ENCODE measurements around the gene CACNA1S. TPM values are rescaled to one million over a fixed set of nuclear protein-coding genes. Genes with fewer than 3 reads are reported as not detected.

Gene CACNA1S
- total RNA-seq, 1 donor from 2014 or later: 0.55 TPM

DNA sequence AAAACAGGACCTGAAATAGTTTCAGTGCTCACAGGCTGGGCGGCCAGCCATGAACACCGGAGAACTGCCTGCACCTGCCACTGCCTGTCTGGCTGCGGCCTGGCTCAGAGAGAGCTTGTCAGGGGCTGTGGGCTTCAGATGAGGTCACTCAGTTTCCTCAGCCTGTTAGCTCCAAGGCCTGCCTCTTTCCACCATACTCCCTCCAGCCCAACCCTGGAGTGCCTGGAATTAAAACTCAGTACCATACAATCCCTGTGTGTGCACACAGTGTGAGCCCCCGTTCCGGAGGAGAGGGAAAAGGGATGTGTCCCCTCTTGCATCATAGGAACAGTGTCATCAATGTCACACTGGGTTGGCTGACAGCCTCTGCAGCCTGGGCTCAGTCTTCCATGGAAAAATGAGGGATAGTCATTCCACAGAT, 16.2 kb downstream of the CACNA1S start:
- Histone ChIP-seq H3K36me3 (no peaks in the 10 kb centered on the region), H3K27me3 (no peaks in the 10 kb centered on the region), H3K9me3 (no peaks in the 10 kb centered on the region), H3K4me1 (no peaks in the 10 kb centered on the region), H3K27ac (no peak overlapping the region), H3K4me3 (no peak overlapping the region)
- TF ChIP-seq, protein P1, sequence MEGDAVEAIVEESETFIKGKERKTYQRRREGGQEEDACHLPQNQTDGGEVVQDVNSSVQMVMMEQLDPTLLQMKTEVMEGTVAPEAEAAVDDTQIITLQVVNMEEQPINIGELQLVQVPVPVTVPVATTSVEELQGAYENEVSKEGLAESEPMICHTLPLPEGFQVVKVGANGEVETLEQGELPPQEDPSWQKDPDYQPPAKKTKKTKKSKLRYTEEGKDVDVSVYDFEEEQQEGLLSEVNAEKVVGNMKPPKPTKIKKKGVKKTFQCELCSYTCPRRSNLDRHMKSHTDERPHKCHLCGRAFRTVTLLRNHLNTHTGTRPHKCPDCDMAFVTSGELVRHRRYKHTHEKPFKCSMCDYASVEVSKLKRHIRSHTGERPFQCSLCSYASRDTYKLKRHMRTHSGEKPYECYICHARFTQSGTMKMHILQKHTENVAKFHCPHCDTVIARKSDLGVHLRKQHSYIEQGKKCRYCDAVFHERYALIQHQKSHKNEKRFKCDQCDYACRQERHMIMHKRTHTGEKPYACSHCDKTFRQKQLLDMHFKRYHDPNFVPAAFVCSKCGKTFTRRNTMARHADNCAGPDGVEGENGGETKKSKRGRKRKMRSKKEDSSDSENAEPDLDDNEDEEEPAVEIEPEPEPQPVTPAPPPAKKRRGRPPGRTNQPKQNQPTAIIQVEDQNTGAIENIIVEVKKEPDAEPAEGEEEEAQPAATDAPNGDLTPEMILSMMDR (IDR thresholded peaks at IDR 0.05): no peak
- intact Hi-C loops (cut with DNase I): no loop called here
- no peak for ATAC-seq
- DNase-seq: no peak

DNA sequence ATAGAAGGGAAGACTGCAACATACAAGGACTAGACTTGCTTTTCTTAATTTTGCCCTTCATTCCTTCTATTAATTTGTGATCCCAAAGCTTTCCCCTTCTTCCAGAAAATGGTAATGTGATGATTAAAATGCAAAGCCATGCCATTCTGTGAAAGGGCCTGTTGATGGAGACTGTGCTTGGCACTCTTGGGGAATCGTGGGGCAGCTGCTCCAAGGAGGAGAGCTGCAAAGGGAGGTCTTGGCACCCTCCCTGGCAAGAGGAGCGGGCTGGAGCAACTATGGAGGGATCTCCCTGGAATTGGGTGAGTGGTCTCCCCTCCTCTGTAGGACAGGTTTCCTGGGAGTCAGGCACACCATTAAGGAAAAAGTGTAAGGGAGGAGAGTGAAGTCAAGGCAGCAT, 16.6 kb downstream of the CACNA1S start:
- Histone ChIP-seq H3K4me1 (no peaks in the 10 kb centered on the region), H3K27me3 (no peaks in the 10 kb centered on the region), H3K9me3 (no peaks in the 10 kb centered on the region), H3K36me3 (no peaks in the 10 kb centered on the region), H3K27ac (no peak overlapping the region), H3K4me3 (no peak overlapping the region)
- TF ChIP-seq, protein P1 (IDR thresholded peaks at IDR 0.05): no peak
- intact Hi-C loops (cut with DNase I): no loop called here
- DNase-seq (no peak), ATAC-seq (no peak)

DNA sequence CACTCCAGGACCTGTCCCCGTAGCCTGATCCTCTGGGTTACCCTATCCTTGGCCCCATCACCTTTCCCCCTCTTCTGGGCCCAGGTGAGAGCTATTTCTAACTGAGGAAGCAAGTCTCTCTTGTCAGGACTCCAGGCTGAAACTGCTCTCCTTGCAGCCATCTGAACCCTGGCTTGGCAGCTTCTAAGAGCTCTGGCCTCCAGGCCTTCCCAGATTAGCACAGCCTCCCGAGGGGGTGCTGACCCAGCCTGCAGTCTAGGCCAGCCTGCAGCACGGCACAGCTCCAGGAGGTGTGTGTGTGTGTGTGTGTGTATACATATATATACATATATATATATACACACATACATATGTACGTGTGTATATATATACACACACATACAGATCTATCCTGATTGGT, 17.4 kb downstream of the CACNA1S start:
- Histone ChIP-seq H3K36me3 (no peaks in the 10 kb centered on the region), H3K27me3 (no peaks in the 10 kb centered on the region), H3K4me3 (no peak overlapping the region), H3K4me1 (no peaks in the 10 kb centered on the region), H3K27ac (no peak overlapping the region), H3K9me3 (no peaks in the 10 kb centered on the region)
- TF ChIP-seq, protein P1 (IDR thresholded peaks at IDR 0.05): no peak
- ATAC-seq (no peak), DNase-seq (no peak)
- intact Hi-C loops (cut with DNase I): no loop called here

DNA sequence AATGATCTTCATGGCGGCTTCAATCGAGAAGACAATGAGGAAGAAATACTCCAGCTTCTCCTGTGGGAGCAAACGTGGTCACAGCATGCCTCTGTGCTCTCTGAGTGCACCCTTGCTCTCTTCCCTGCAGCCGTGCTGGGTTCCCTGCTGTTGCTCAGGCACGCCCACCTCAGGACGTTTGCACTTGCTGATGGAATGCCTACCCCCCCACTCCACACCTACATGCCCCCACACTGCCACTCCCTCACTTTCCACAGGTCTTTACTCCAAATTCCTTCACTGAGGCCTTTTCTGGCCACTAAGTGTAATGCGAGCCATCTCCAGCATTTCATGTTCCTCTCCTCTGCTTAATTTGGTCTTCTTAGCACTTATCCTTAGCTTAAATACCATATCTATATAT, 18.3 kb downstream of the CACNA1S start:
- Histone ChIP-seq H3K9me3 (no peaks in the 10 kb centered on the region), H3K4me3 (no peak overlapping the region), H3K4me1 (no peaks in the 10 kb centered on the region), H3K36me3 (no peaks in the 10 kb centered on the region), H3K27ac (no peak overlapping the region), H3K27me3 (no peaks in the 10 kb centered on the region)
- intact Hi-C loops (cut with DNase I): no loop called here
- TF ChIP-seq, protein P1 (IDR thresholded peaks at IDR 0.05): no peak
- no peak for ATAC-seq
- no peak for DNase-seq

DNA sequence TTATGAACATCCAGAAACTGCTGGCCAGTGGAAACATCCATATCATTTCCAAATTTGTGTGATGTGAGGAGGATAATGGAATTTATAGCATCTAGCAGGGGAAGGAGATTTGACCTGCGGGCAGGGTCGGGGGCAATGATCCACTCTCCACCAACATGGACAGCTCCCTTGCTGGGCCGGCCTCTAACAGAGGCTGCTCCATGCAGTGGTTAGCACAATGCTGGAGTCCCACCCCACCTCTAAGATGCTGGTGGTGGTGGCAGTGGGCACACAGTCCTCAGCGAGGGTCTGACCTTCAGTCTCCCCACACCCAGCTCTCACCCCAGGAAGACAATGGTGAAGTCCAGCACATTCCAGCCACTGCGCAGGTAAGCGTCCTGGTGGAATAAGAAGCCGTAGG, 18.7 kb downstream of the CACNA1S start:
- no peak for ATAC-seq
- no peaks in the 10 kb centered on the region for H3K27me3 ChIP-seq
- DNase-seq: no peak
- TF ChIP-seq, protein P1 (IDR thresholded peaks at IDR 0.05): no peak
- H3K4me3 ChIP-seq: no peak overlapping the region
- no peaks in the 10 kb centered on the region for H3K9me3 ChIP-seq
- H3K36me3 ChIP-seq: no peaks in the 10 kb centered on the region
- H3K27ac ChIP-seq: no peak overlapping the region
- intact Hi-C loops (cut with DNase I): no loop called here
- H3K4me1 ChIP-seq: no peaks in the 10 kb centered on the region

DNA sequence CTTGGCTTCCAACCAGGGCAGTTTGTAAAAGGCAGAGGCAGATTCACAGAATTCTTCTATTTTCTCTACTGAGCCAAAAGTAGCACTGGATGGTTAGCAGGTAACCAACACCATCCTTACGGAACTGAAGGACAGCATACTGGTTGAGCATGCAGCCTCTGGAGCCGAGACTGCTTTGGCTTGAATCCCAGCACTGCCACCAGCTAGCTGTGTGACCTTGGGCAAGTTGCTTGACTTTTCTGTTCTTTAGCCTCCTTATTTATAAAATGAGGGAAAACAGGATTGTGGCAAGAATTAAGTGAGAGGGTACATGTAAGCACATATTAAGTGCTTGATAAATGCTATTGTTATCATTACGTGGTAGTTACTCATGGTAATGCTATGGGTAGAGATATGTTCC, 19.5 kb downstream of the CACNA1S start:
- TF ChIP-seq, protein P1 (IDR thresholded peaks at IDR 0.05): no peak
- H3K4me1 ChIP-seq: no peaks in the 10 kb centered on the region
- no peak for ATAC-seq
- no peak overlapping the region for H3K27ac ChIP-seq
- no peaks in the 10 kb centered on the region for H3K36me3 ChIP-seq
- intact Hi-C loops (cut with DNase I): no loop called here
- H3K27me3 ChIP-seq: no peaks in the 10 kb centered on the region
- no peaks in the 10 kb centered on the region for H3K9me3 ChIP-seq
- H3K4me3 ChIP-seq: no peak overlapping the region
- no peak for DNase-seq

Data from upper lobe of right lung (tissue), 1 donor.